LNCaP clone FGC (cell line): ENCODE results near the gene IQCC.

Experiments
- DNase-seq: peaks from one replicate; pipeline ENCODE4 v3.0.0-alpha.2; 2011; ENCODE audit warnings: low read depth
- H3K4me3 ChIP-seq: 2 replicates; pipeline ENCODE4 v1.5.1; 2011; ENCODE audit warnings: mild to moderate bottlenecking, low read depth, low read length, control low read depth
- CTCF ChIP-seq: IDR thresholded peaks from 2 replicates; pipeline ENCODE4 v1.5.1; 2012; ENCODE audit warnings: mild to moderate bottlenecking; ENCODE audit not compliant: control insufficient read depth, insufficient read depth; ENCODE audit errors: extremely low read depth

The IQCC gene

GRCh38 chr1:32228771-32229170, 23.3 kb downstream of the IQCC start:
- no peak for DNase-seq
- H3K4me3 ChIP-seq, result no peak overlapping the region
- no peak for TF ChIP-seq CTCF

- TF ChIP-seq CTCF, result no peak
- DNase-seq, result no peak
- no peak overlapping the region for H3K4me3 ChIP-seq
These were observed 26.5 kb downstream of the IQCC start for GRCh38 chr1:32231843-32232432.

- DNase-seq, result no peak
- H3K4me3 ChIP-seq, result no peak overlapping the region
- TF ChIP-seq CTCF, result no peak
These were observed 27.3 kb downstream of the IQCC start for GRCh38 chr1:32232558-32233304.

- TF ChIP-seq CTCF, result no peak
- DNase-seq, result no peak
- no peak overlapping the region for H3K4me3 ChIP-seq
These were observed 29.3 kb downstream of the IQCC start for GRCh38 chr1:32234792-32235191.

- TF ChIP-seq CTCF, result no peak
- H3K4me3 ChIP-seq, result no peak overlapping the region
- no peak for DNase-seq
These were observed 33.9 kb downstream of the IQCC start for GRCh38 chr1:32239337-32239736.

- H3K4me3 ChIP-seq, result peak overlapping the region; percentile 57
- TF ChIP-seq CTCF, result no peak
- DNase-seq, result no peak
These were observed 34.3 kb downstream of the IQCC start for GRCh38 chr1:32239790-32240139.
